K562 (cell line): ENCODE data around the gene DCP1B. TPM values are rescaled to one million over a fixed set of nuclear protein-coding genes. Genes with fewer than 3 reads are reported as not detected.

ENCODE experiments used
- ATAC-seq: fragments of 200-7000 bp; cut with Tn5 transposase; 3 replicates; pipeline ENCODE4 v1.9.1; 2020; ENCODE audit warnings: moderate library complexity
- BruUV-seq: library from RNA; stranded (reverse); fragments of 400-500 nt; replicated peaks from 2 replicates; lab custom pipeline; 2021; lab: Mats Ljungman, UMichigan
- CTCF ChIA-PET: fragments of 300-600 bp; formaldehyde crosslinking; extraction: SDS; loops from one replicate; lab custom pipeline; 2021; ENCODE audit warnings: low intra/inter-chr PET ratio; lab: Yijun Ruan, JAX
- POLR2A ChIA-PET: fragments of 300-600, 350-650 bp; sonication (Branson Sonifier 250); formaldehyde crosslinking; extraction: SDS; loops from one replicate; lab custom pipeline; 2021; ENCODE audit warnings: antibody characterized with exemption, inconsistent platforms; lab: Yijun Ruan, JAX
- DNase-seq, 4 experiments: peaks; one replicate each; pipeline versions ENCODE4 v3.0.0 to v3.0.0-alpha.2; 2011 to 2018; ENCODE audit warnings: low spot score in 3 of 4, mixed read lengths in 3 of 4; ENCODE audit errors: extremely low read depth in 1 of 4
- FAIRE-seq: peaks from 2 replicates; lab custom pipeline; 2011; peaks lifted over from hg19 to GRCh38; lab: Jason Lieb, UNC
- H2AFZ ChIP-seq: 2 replicates; pipeline ENCODE4 v1.6.0; 2011; ENCODE audit warnings: low read depth, low read length, control low read depth, inconsistent platforms
- H3K27ac ChIP-seq: fragments of 200-600 bp; 3 replicates; pipeline ENCODE4 v1.8.0; 2011; ENCODE audit warnings: low read depth, mild to moderate bottlenecking, control low read depth, inconsistent platforms, low read length, moderate library complexity, mixed read lengths; ENCODE audit errors: extremely low read depth
- H3K27me3 ChIP-seq, 2 experiments: fragments of 300-600 bp in 1 of 2; 2 replicates in 1 of 2; 3 replicates in 1 of 2; pipeline versions ENCODE4 v1.6.0 to v1.8.0; 2011; ENCODE audit warnings: inconsistent platforms in 2 of 2, low read length in 2 of 2, mild to moderate bottlenecking in 1 of 2, mixed read lengths in 1 of 2, moderate library complexity in 1 of 2; ENCODE audit not compliant: control insufficient read depth in 2 of 2, insufficient read depth in 2 of 2
- H3K36me3 ChIP-seq: fragments of 300-600 bp; 3 replicates; pipeline ENCODE4 v1.8.0; 2011; ENCODE audit warnings: mild to moderate bottlenecking, low read length, inconsistent platforms; ENCODE audit not compliant: control insufficient read depth, insufficient read depth
- H3K4me1 ChIP-seq, 2 experiments: fragments of 200-600 bp in 1 of 2; replicated peaks in 1 of 2; 2 replicates in 1 of 2; 3 replicates in 1 of 2; pipeline versions ENCODE4 v1.5.1 to v1.8.0; 2011; ENCODE audit warnings: inconsistent platforms in 2 of 2, low read length in 2 of 2, mild to moderate bottlenecking in 1 of 2, mixed read lengths in 1 of 2, moderate library complexity in 1 of 2; ENCODE audit not compliant: control insufficient read depth in 2 of 2, insufficient read depth in 2 of 2
- H3K4me2 ChIP-seq: 2 replicates; pipeline ENCODE4 v1.6.1; 2011; ENCODE audit warnings: low read length, control low read depth, inconsistent platforms, mixed read lengths; ENCODE audit not compliant: insufficient read depth
- H3K4me3 ChIP-seq: fragments of 200-600 bp; sonication (generic), shearing (Covaris generic); 2 replicates; pipeline ENCODE4 v1.5.1; 2016; ENCODE audit warnings: control low read depth, inconsistent platforms
- H3K79me2 ChIP-seq: fragments of 200-600 bp; 3 replicates; pipeline ENCODE4 v1.8.0; 2011; ENCODE audit warnings: low read length, inconsistent platforms; ENCODE audit not compliant: control insufficient read depth, insufficient read depth
- H3K9ac ChIP-seq, 2 experiments: 2 replicates each; pipeline versions ENCODE4 v1.6.0 to v1.6.1; 2011; ENCODE audit warnings: low read depth in 2 of 2, low read length in 2 of 2, control low read depth in 1 of 2, inconsistent platforms in 1 of 2, mild to moderate bottlenecking in 1 of 2, mixed read lengths in 1 of 2; ENCODE audit not compliant: insufficient read depth in 1 of 2
- H3K9me1 ChIP-seq: one replicate; pipeline ENCODE4 v1.6.0; 2011; ENCODE audit warnings: inconsistent platforms, mild to moderate bottlenecking, low read length, moderate library complexity; ENCODE audit not compliant: control insufficient read depth, insufficient read depth
- H3K9me3 ChIP-seq: replicated peaks from 2 replicates; pipeline ENCODE4 v1.5.1; 2011; ENCODE audit warnings: low read depth, low read length, inconsistent platforms; ENCODE audit not compliant: control insufficient read depth, insufficient read depth
- H4K20me1 ChIP-seq: replicated peaks from 2 replicates; pipeline ENCODE4 v1.6.1; 2011; ENCODE audit warnings: low read length, inconsistent platforms, mixed read lengths; ENCODE audit not compliant: control insufficient read depth, insufficient read depth
- ATF7 ChIP-seq: fragments of 450-650 bp; IDR thresholded peaks from 2 replicates; pipeline ENCODE4 v1.7.1; 2014; ENCODE audit warnings: mild to moderate bottlenecking, moderate library complexity
- BRF1 ChIP-seq: IDR thresholded peaks from 3 replicates; pipeline ENCODE4 v1.6.1; 2011; ENCODE audit warnings: borderline replicate concordance, mild to moderate bottlenecking; ENCODE audit not compliant: insufficient read length; ENCODE audit errors: extremely low read depth
- E2F8 ChIP-seq: fragments of 450-650 bp; IDR thresholded peaks from 2 replicates; pipeline ENCODE4 v1.7.1; 2018; ENCODE audit warnings: mild to moderate bottlenecking, low read depth; ENCODE audit not compliant: partially characterized antibody
- ERF ChIP-seq: fragments of 450-650 bp; formaldehyde crosslinking; IDR thresholded peaks from 2 replicates; pipeline ENCODE4 v1.4.0; 2020; ENCODE audit warnings: mild to moderate bottlenecking, mixed read lengths
- HSF4 ChIP-seq: fragments of 250-450 bp; sonication (Bioruptor Pico); IDR thresholded peaks from 2 replicates; pipeline ENCODE4 v2.1.2; 2022; ENCODE audit warnings: mild to moderate bottlenecking, moderate library complexity, borderline replicate concordance
- IFI16 ChIP-seq: fragments of 250-450 bp; sonication (Bioruptor Pico); IDR thresholded peaks from 2 replicates; pipeline ENCODE4 v2.1.2; 2022; ENCODE audit warnings: mild to moderate bottlenecking, inconsistent platforms
- NFYB ChIP-seq: IDR thresholded peaks from 2 replicates; pipeline ENCODE4 v1.6.1; 2011; ENCODE audit warnings: mild to moderate bottlenecking, moderate library complexity; ENCODE audit not compliant: insufficient read length; ENCODE audit errors: extremely low read depth
- ZBTB17 ChIP-seq: fragments of 450-650 bp; formaldehyde crosslinking; IDR thresholded peaks from 2 replicates; pipeline ENCODE4 v1.4.0; 2020; ENCODE audit warnings: mild to moderate bottlenecking
- ZKSCAN3 ChIP-seq: fragments of 250-450 bp; sonication (Bioruptor Pico); IDR thresholded peaks from 2 replicates; pipeline ENCODE4 v1.4.0; 2020
- ZNF124 ChIP-seq: sonication (generic); formaldehyde crosslinking; IDR thresholded peaks from 2 replicates; pipeline ENCODE4 v1.8.1; 2022; ENCODE audit warnings: missing genetic modification reagents
- ZZZ3 ChIP-seq: fragments of 450-650 bp; IDR thresholded peaks from 2 replicates; pipeline ENCODE4 v1.6.1; 2016; ENCODE audit warnings: antibody characterized with exemption, mild to moderate bottlenecking, moderate library complexity
- WGBS: fragments of 100-300 bp; shearing (Covaris generic); methylation state at CpG from one replicate; pipeline ENCODE4 v1.1.6; 2016; ENCODE audit warnings: low coverage, mixed read lengths; ENCODE audit not compliant: insufficient coverage; ENCODE audit errors: missing lambda C conversion rate; 5-methylcytosine and 5-hydroxymethylcytosine counted together
- in situ Hi-C: fragments of 300-500 bp; cut with MboI; formaldehyde crosslinking; loops from 4 replicates; pipeline ENCODE4 v1.15.0; 2018; ENCODE audit warnings: inconsistent platforms, mixed read lengths
- intact Hi-C: fragments of 100-400 bp; cut with micrococcal nuclease; formaldehyde crosslinking; loops from 2 replicates; pipeline ENCODE4 v1.14.2; 2022
- polyA plus RNA-seq, 8 experiments: library from polyadenylated mRNA; depleted of rRNA in 4 of 8; stranded (reverse) in 5 of 8; unstranded in 3 of 8; fragments of >200 nt; fragmentation: Nextera tagmentation in 2 of 8; fragmentation: Illumina TruSeq in 1 of 8; extraction: Ambion mirVana in 2 of 8; extraction: Trizol in 1 of 8; gene quantifications; 2 replicates each; pipeline versions ENCODE4 v1.2.1 to v1.2.3, GENCODE V29; 2011 to 2014; ENCODE audit warnings: inconsistent platforms in 1 of 8, missing spikeins in 1 of 8
- total RNA-seq, 7 experiments: library from RNA; depleted of rRNA in 6 of 7; stranded (reverse); fragments of >200 nt in 6 of 7; fragmentation: Illumina TruSeq in 2 of 7; extraction: Trizol in 2 of 7; gene quantifications; 2 replicates each; pipeline versions ENCODE4 v1.2.1 to v1.2.3, GENCODE V29; 2011 to 2021; ENCODE audit warnings: low replicate concordance in 1 of 7
- TF ChIP-seq, protein P1 (sequence below): fragments of 450-650 bp; IDR thresholded peaks from 2 replicates; pipeline ENCODE4 v1.6.1; 2016; ENCODE audit warnings: mild to moderate bottlenecking

Gene DCP1B
- total and polyA plus RNA-seq, 9 of the 15 experiments (the other 6 are each of a cell fraction or from before 2014, with no cell fraction given): 0.83 to 7.3 (median 3.4) TPM

- Histone ChIP-seq H3K27me3 (peaks cover 2 to 46% of the 10 kb centered on the region in 2 experiments; a peak in 2 of 5 replicates), H3K9me1 (no peaks in the 10 kb centered on the region), H3K9ac (no peak overlapping the region), H3K79me2 (no peaks in the 10 kb centered on the region)
- CTCF ChIA-PET: no interaction called here
- in situ Hi-C loops: no loop called here
- intact Hi-C loops: no loop called here
- no TSS peak for BruUV-seq
- no peak for TF ChIP-seq IFI16 (CRISPR knock-in tag)
- TF ChIP-seq ZZZ3: no peak
- TF ChIP-seq, all 486 proteins: peak for 0
- H4K20me1 ChIP-seq: no peaks in the 10 kb centered on the region; the same call in 1 of the 2 replicates
- peaks cover 0 to 16% of the 10 kb centered on the region in 2 experiments; a peak in 1 of 5 replicates for H3K4me1 ChIP-seq
- FAIRE-seq: no peak
- no peaks in the 10 kb centered on the region for H3K36me3 ChIP-seq
- no peak overlapping the region for H3K4me3 ChIP-seq
- no peak overlapping the region for H3K27ac ChIP-seq
- H3K4me2 ChIP-seq: no peak overlapping the region
- H2AFZ ChIP-seq: no peak overlapping the region
- POLR2A ChIA-PET: interaction anchor here (0.7 kb wide), 1 partner anchor 123 kb away, joined by 4 read pairs; no protein-coding TSS in a partner anchor
- no peak for ATAC-seq
- DNase-seq: no peak
- 3% methylated on average over 7 of the region's 7 CpGs for WGBS
- H3K9me3 ChIP-seq: no peaks in the 10 kb centered on the region
These were observed 78.0 kb downstream of the DCP1B start for GRCh38 chr12:1926251-1926657.

DNA sequence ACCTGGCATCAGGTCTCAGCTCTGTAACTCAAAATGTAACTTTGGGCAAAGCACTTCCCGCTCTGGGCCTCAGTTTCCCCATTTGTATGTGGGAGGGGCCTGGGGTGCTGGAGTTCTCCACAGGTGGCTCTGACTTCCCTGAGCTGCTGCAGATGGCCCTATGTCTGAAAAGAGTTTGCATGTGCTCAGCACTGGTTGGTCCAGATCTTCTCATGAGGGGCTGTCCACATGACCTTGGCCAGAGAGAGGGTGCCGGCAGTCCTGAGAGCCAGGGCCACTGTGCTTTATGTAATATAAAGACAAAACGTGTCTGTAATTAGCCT is 78.6 kb downstream of the DCP1B start:
- CTCF ChIA-PET: no interaction called here
- Histone ChIP-seq H3K27ac (no peak overlapping the region), H3K4me1 (peaks cover 0 to 15% of the 10 kb centered on the region in 2 experiments; a peak in 1 of 5 replicates), H4K20me1 (no peaks in the 10 kb centered on the region; the same call in 1 of the 2 replicates), H3K4me3 (no peak overlapping the region), H3K4me2 (no peak overlapping the region), H3K9me3 (no peaks in the 10 kb centered on the region), H3K9me1 (no peaks in the 10 kb centered on the region), H3K27me3 (peaks cover 2 to 40% of the 10 kb centered on the region in 2 experiments; a peak in 2 of 5 replicates), H3K79me2 (no peaks in the 10 kb centered on the region), H3K36me3 (no peaks in the 10 kb centered on the region), H2AFZ (no peak overlapping the region), H3K9ac (no peak overlapping the region)
- FAIRE-seq (no peak), DNase-seq (no peak), ATAC-seq (no peak)
- in situ Hi-C loops: no loop called here
- BruUV-seq: no TSS peak
- POLR2A ChIA-PET: interaction anchor here (0.5 to 0.7 kb wide), 3 partner anchors 44 to 1297 kb away, joined by 3 to 4 read pairs (median 3); no protein-coding TSS in a partner anchor
- 7% methylated on average over 3 of the region's 3 CpGs for WGBS
- intact Hi-C loops: no loop called here
- TF ChIP-seq ERF (CRISPR knock-in tag): no peak
- TF ChIP-seq E2F8: no peak
- no peak for TF ChIP-seq NFYB
- TF ChIP-seq HSF4: no peak
- TF ChIP-seq BRF1: no peak
- TF ChIP-seq ZNF124 (CRISPR knock-in tag): no peak
- no peak for TF ChIP-seq ZKSCAN3 (CRISPR knock-in tag)
- TF ChIP-seq ZBTB17 (CRISPR knock-in tag): no peak
- TF ChIP-seq, protein P1, sequence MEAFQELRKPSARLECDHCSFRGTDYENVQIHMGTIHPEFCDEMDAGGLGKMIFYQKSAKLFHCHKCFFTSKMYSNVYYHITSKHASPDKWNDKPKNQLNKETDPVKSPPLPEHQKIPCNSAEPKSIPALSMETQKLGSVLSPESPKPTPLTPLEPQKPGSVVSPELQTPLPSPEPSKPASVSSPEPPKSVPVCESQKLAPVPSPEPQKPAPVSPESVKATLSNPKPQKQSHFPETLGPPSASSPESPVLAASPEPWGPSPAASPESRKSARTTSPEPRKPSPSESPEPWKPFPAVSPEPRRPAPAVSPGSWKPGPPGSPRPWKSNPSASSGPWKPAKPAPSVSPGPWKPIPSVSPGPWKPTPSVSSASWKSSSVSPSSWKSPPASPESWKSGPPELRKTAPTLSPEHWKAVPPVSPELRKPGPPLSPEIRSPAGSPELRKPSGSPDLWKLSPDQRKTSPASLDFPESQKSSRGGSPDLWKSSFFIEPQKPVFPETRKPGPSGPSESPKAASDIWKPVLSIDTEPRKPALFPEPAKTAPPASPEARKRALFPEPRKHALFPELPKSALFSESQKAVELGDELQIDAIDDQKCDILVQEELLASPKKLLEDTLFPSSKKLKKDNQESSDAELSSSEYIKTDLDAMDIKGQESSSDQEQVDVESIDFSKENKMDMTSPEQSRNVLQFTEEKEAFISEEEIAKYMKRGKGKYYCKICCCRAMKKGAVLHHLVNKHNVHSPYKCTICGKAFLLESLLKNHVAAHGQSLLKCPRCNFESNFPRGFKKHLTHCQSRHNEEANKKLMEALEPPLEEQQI: no peak
- TF ChIP-seq ATF7: no peak
